Natural killer cell (primary cell): ENCODE data around the gene HOXA10. TPM values are rescaled to one million over a fixed set of nuclear protein-coding genes. Genes with fewer than 3 reads are reported as not detected.

Experiments
- ATAC-seq, 3 donors: fragments of 150-1000 bp in 2 of 3; fragments of 200-7000 bp in 1 of 3; cut with Tn5 transposase; 1 replicate in 1 of 3; 2 replicates in 2 of 3; pipeline ENCODE4 v1.10.0; 2021; ENCODE audit warnings: mild to moderate bottlenecking in 2 of 3, moderate library complexity in 2 of 3
- DNase-seq, 2 donors: peaks; one replicate each; pipeline versions ENCODE4 v3.0.0 to v3.0.0-alpha.2; 2013 to 2021; ENCODE audit warnings: mixed read lengths in 1 of 2
- H3K27ac ChIP-seq: one replicate; pipeline ENCODE4 v1.5.1; 2013; ENCODE audit warnings: mild to moderate bottlenecking, low read length
- H3K27me3 ChIP-seq: one replicate; pipeline ENCODE4 v1.6.1; 2013; ENCODE audit warnings: low read length; ENCODE audit not compliant: control insufficient read depth, insufficient read depth
- H3K36me3 ChIP-seq: one replicate; pipeline ENCODE4 v1.6.1; 2013; ENCODE audit warnings: low read length; ENCODE audit not compliant: control insufficient read depth, insufficient read depth
- H3K4me1 ChIP-seq: one replicate; pipeline ENCODE4 v1.6.1; 2013; ENCODE audit warnings: low read length; ENCODE audit not compliant: control insufficient read depth, insufficient read depth
- H3K4me3 ChIP-seq: one replicate; pipeline ENCODE4 v1.5.1; 2013; ENCODE audit warnings: low read length
- H3K9me3 ChIP-seq: one replicate; pipeline ENCODE4 v1.6.1; 2013; ENCODE audit warnings: low read length; ENCODE audit not compliant: control insufficient read depth, insufficient read depth
- H3K27ac Mint-ChIP-seq, 2 donors: one replicate each; pipeline ENCODE4 v1.8.0; 2022; ENCODE audit warnings: mild to moderate bottlenecking in 2 of 2, mixed read lengths in 2 of 2, moderate library complexity in 1 of 2
- H3K27me3 Mint-ChIP-seq, 2 donors: one replicate each; pipeline ENCODE4 v1.8.0; 2022; ENCODE audit warnings: low read depth in 2 of 2, mixed read lengths in 2 of 2
- H3K36me3 Mint-ChIP-seq: one replicate; pipeline ENCODE4 v1.8.0; 2022; ENCODE audit warnings: mixed read lengths
- H3K4me1 Mint-ChIP-seq, 2 donors: one replicate each; pipeline ENCODE4 v1.8.0; 2022; ENCODE audit warnings: mixed read lengths in 2 of 2
- H3K4me3 Mint-ChIP-seq: one replicate; pipeline ENCODE4 v1.8.0; 2022; ENCODE audit warnings: mild to moderate bottlenecking, moderate library complexity, mixed read lengths
- H3K9me3 Mint-ChIP-seq, 2 donors: one replicate each; pipeline ENCODE4 v1.8.0; 2022; ENCODE audit warnings: mixed read lengths in 2 of 2
- CTCF ChIP-seq: fragments of 200-600 bp; IDR thresholded peaks from one replicate; pipeline ENCODE4 v1.8.0; 2022; ENCODE audit warnings: antibody characterized with exemption
- WGBS: methylation state at CpG from one replicate; pipeline ENCODE4 v1.1.7; 2013; ENCODE audit warnings: missing lambda C conversion rate; ENCODE audit not compliant: insufficient coverage; 5-methylcytosine and 5-hydroxymethylcytosine counted together
- intact Hi-C: fragments of 100-400 bp; cut with micrococcal nuclease; formaldehyde crosslinking; loops from one replicate; pipeline ENCODE4 v1.14.2; 2022
- total RNA-seq, 4 donors: library from RNA; stranded (reverse); fragments of 120-200 nt in 1 of 4; gene quantifications; one replicate each; pipeline versions ENCODE4 v1.2.3 to v1.2.4, GENCODE V29; 2013 to 2022

HOXA10 gene
- total RNA-seq, 3 donors from 2014 or later (not counting 1 experiment from before 2014, with no cell fraction given) = 0.82 to 3.3 (median 2.2) TPM

GRCh38 chr7:27138472-27138871 is 35.6 kb downstream of the HOXA10 start:
- H3K27ac ChIP-seq = no peak overlapping the region
- intact Hi-C loops = no loop called here
- no peaks in the 10 kb centered on the region for H3K4me1 ChIP-seq

GRCh38 chr7:27137640-27138315 is 36.3 kb downstream of the HOXA10 start:
- no peak for ATAC-seq
- no peaks in the 10 kb centered on the region for H3K9me3 Mint-ChIP-seq

More at GRCh38 chr7:27138472-27138871, 35.6 kb downstream of the HOXA10 start:
- H3K9me3 ChIP-seq = no peaks in the 10 kb centered on the region
- peaks cover 6% of the 10 kb centered on the region for H3K27me3 ChIP-seq
- Mint-ChIP-seq H3K9me3 (no peaks in the 10 kb centered on the region), H3K4me3 (no peak overlapping the region), H3K36me3 (no peaks in the 10 kb centered on the region), H3K27me3 (peaks cover 44 to 68% of the 10 kb centered on the region in 2 donors), H3K27ac (no peak overlapping the region), H3K4me1 (peaks cover 0 to 10% of the 10 kb centered on the region in 2 donors)
- DNase-seq (no peak), ATAC-seq (no peak)
- TF ChIP-seq CTCF = no peak
- H3K4me3 ChIP-seq = no peak overlapping the region
- 83% methylated on average over 1 of the region's 1 CpG for WGBS
- H3K36me3 ChIP-seq = no peaks in the 10 kb centered on the region

GRCh38 chr7:27134392-27134791 is 39.7 kb downstream of the HOXA10 start:
- Mint-ChIP-seq H3K9me3 (no peaks in the 10 kb centered on the region), H3K4me3 (no peak overlapping the region), H3K36me3 (no peaks in the 10 kb centered on the region), H3K4me1 (no peaks in the 10 kb centered on the region), H3K27ac (no peak overlapping the region), H3K27me3 (peaks cover 38 to 50% of the 10 kb centered on the region in 2 donors)
- DNase-seq = peak in 1 of 2 donors; percentile 15
- H3K9me3 ChIP-seq = no peaks in the 10 kb centered on the region
- no peak for TF ChIP-seq CTCF
- H3K4me1 ChIP-seq = no peaks in the 10 kb centered on the region
- intact Hi-C loops = no loop called here
- 23% methylated on average over 2 of the region's 2 CpGs for WGBS
- H3K36me3 ChIP-seq = no peaks in the 10 kb centered on the region
- H3K27ac ChIP-seq = no peak overlapping the region
- no peak overlapping the region for H3K4me3 ChIP-seq
- ATAC-seq = no peak
- H3K27me3 ChIP-seq = peaks cover 6% of the 10 kb centered on the region

More at GRCh38 chr7:27137640-27138315, 36.3 kb downstream of the HOXA10 start:
- H3K4me3 Mint-ChIP-seq = no peak overlapping the region
- no peak overlapping the region for H3K27ac ChIP-seq
- peaks cover 6% of the 10 kb centered on the region for H3K27me3 ChIP-seq
- intact Hi-C loops = no loop called here
- H3K4me3 ChIP-seq = no peak overlapping the region
- TF ChIP-seq CTCF = no peak
- H3K4me1 ChIP-seq = no peaks in the 10 kb centered on the region
- H3K9me3 ChIP-seq = no peaks in the 10 kb centered on the region
- peaks cover 48 to 67% of the 10 kb centered on the region in 2 donors for H3K27me3 Mint-ChIP-seq
- peaks cover 0 to 6% of the 10 kb centered on the region in 2 donors for H3K4me1 Mint-ChIP-seq
- no peaks in the 10 kb centered on the region for H3K36me3 ChIP-seq
- H3K36me3 Mint-ChIP-seq = no peaks in the 10 kb centered on the region
- H3K27ac Mint-ChIP-seq = no peak overlapping the region
- 95% methylated on average over 2 of the region's 2 CpGs for WGBS
- no peak for DNase-seq
